D341Med (cell line): ENCODE data around the gene MARCOL.

Experiments used
- DNase-seq: peaks from one replicate; pipeline ENCODE4 v3.0.0; 2012; ENCODE audit warnings: low spot score

Gene MARCOL

GRCh38 chr5:148238418-148238794 is at the start of gene MARCOL:
MARCOL (plus strand) TSS chr5:148238525; CDS start chr5:148238598, 73 bp downstream.
- DNase-seq = no peak

GRCh38 chr5:148191010-148191409 is 47.3 kb upstream of the MARCOL start:
- DNase-seq = no peak

GRCh38 chr5:148193202-148193601 is 45.1 kb upstream of the MARCOL start:
- no peak for DNase-seq

- DNase-seq = no peak
Observed at GRCh38 chr5:148201151-148201550, 37.2 kb upstream of the MARCOL start.

DNA sequence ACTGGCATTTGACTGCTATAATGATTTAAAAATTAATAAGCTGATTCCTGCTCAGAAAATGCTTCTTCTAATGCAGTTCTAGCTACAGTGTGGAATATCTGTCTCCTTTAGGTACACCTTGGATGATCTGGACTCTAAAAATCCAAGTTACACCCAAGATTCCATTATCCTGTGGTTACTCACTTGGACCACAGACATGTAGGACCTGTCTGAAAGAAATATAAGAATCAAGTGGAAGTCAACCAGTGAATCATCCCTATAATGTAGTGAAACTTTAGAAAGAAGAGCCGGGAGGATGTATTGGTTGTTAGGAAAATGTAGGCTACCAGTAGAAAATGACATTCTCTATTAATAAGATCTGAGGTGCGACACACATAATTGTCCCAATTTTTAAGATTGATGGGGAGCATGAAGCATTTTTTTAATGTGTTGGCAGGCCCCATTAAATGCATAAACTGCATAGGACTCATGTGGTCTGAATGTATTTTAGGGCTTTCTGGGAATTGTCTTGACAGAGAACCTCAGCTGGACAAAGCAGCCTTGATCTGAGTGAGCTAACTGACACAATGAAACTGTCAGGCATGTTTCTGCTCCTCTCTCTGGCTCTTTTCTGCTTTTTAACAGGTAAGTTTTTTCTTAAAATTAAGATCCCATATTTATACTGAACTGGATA is 35.7 kb upstream of the MARCOL start, which contains the start of gene SPINK6:
SPINK6 (plus strand) TSS at position 512 of the 673 bp plus-strand sequence; CDS start at position 567, 55 bp downstream.
- no peak for DNase-seq

DNA sequence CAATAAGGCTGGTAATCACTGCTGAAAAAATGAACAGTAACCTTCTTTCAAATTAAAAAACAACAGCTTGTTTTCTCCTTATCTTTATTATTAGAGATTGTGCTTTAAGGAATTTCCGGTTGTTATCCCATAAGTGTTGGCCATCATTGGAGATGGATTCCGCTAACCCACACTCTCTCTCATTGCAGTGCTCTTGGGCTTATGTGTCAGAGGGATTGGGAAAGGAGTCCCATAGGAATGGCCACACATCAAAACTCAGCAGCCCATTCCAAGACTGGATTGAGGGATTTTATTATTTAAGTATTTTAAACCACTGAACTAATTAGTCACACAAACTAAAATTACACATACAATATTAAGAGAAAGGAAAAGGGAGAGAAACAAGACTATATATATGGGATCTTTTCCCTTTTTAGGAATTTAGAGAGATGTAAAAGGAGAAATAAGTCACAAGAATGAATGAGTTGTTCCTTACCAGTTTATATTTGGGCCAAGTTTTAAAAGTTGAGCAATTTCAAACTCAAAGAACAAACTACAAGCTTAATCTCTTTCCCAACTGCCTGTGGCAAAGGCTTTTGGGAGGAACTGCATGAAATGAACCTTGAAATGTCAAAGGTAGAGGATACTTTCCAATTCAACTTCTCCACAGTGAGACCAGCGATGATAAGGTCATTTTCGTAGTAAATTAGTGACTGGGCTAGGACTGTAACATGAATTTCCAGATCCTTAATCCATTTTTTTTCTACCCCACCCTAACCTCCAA is 33.1 kb upstream of the MARCOL start:
- no peak for DNase-seq

DNA sequence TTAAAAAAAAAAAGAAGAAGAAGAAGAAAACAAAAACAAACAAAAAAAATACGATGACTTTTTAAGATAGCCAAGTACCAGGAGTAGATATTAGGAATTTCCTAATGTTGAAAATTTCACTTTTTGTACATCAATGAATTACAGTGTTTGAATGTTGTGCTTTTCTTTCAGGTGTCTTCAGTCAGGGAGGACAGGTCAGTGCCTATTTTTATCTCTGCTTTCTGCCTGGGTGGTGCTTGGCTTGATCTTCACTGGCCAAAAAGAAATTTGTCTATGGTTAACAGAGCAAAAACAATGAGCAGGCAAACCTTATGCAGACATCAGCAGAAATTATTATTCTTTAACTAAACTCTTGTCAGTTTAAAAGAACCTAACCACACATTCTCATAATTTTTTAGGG is 32.5 kb upstream of the MARCOL start:
- no peak for DNase-seq

- DNase-seq = no peak
Observed at GRCh38 chr5:148206620-148207019, 31.7 kb upstream of the MARCOL start.

GRCh38 chr5:148208226-148208625 is 30.1 kb upstream of the MARCOL start:
- DNase-seq = no peak

GRCh38 chr5:148209151-148209770 is 29.1 kb upstream of the MARCOL start:
- no peak for DNase-seq

DNA sequence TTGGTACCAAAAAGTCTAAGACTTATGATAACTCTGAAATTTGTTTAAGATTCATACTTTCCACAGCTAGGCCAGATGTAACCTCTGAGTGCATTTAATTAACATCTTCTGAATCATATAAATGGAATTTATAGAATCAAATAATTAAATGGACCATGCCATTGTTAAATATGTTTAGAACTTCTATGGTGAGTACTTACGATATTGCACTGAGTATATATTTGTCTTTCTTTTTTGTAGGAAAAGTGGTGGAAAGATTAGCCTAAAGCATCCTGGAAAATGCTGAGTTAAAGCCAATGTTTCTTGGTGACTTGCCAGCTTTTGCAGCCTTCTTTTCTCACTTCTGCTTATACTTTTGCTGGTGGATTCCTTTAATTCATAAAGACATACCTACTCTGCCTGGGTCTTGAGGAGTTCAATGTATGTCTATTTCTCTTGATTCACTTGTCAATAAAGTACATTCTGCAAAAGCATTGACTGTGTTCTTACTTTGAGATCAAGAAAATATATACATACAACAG is 23.6 kb upstream of the MARCOL start:
- no peak for DNase-seq

- no peak for DNase-seq
Observed at GRCh38 chr5:148221508-148221907, 16.8 kb upstream of the MARCOL start.

DNA sequence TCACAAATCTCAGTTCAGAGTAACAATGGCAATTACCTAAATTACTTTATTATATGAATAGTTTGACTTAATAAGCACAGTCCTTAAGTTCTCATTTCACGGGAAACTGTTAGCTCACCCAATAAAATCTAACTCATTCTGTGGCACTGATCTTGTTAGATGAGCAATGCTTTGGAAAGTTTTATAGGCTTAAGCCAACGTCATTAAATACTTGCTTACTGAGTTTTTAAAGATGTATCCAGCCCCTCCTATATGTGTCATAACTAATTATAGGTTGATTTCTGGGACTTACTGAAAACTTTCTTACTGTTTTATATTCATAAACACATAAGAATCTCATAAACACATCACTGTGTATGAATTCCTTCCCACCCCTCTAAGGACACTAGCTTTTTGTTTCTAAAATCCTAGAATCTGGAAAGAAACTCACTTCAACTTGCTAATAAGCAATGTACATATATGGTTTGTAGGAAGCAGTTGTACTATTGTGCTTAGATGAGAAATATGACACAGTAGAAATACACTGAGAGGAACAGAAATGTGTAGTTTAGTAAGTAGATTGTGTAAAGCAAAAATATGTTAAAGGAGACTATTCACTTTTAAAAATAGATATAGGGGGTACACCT is 14.1 kb upstream of the MARCOL start:
- no peak for DNase-seq

DNA sequence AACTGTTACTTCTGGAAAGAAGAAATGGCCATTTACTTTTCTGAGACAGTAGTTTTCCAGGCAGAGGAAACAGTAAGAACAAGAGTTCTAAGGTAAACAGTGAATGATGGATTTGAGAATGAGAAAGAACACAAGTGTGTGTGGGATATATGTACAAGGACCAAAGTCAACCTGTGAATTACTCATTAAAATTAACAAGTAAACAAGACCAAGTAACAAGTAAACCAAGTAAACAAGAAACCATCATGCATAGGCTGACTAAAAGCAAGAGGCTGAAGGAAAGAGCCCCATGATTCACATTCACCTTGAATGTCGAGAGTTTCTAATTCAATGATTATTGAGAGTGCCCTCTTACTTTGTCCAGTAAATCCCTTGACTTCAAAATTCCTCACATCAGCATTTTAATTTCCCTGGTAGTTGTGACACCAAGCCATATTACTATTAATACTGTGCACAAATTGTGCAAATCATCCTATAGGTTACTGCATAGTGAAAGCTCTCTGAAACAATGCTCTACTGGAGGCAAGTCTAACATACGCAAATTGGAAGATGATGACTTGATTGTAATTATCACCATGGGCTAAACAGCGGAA is 9.8 kb upstream of the MARCOL start:
- DNase-seq = no peak

DNA sequence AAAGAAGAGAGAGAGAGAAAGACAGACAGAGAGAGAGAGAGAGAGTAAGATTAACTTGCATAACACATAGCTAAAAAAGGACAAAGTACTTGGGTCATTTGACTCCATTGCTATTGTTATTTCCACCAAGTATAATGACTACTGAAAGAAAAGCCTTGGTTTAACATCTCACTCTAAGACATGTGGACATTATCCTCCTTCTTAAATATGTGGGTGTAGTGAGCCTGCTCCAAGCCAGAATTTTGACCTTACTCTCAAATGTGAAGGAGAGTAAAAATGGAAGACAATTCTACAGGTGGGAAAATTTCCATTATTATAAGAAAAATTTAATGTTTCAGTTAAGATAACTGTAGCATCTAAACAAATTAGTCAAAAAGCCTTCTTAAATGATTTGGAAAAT is 8.5 kb upstream of the MARCOL start:
- no peak for DNase-seq

- DNase-seq = no peak
Observed at GRCh38 chr5:148230240-148230639, 8.1 kb upstream of the MARCOL start.

DNA sequence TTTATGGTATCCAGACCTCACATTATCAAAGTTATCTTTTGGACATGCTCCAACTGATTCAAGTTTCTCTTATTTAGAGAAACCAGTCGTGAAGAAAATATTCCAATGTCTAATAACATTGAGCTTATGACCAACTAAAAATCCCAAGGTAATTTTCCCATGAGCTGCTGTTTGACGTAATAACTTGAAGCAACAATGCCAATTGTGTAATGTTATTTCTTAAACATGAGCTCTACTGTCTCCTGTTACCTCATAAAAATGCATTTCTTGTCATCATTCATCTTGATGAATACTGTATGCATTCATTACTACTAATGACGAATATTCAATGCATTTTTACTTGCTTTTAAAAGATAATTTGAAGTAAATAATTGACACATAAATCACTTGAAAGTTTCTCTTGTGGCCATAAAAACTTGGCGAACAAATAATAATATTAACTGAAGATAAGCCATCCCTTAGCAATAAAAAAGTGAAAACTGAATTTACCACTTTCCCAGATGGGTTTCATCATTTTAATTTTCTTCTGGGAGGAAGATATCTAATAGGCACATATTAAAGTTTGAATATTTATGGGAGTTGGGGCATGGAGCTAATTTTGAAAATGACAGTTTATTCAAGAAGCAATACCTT is 424 bp upstream of the MARCOL start:
- DNase-seq = no peak

DNA sequence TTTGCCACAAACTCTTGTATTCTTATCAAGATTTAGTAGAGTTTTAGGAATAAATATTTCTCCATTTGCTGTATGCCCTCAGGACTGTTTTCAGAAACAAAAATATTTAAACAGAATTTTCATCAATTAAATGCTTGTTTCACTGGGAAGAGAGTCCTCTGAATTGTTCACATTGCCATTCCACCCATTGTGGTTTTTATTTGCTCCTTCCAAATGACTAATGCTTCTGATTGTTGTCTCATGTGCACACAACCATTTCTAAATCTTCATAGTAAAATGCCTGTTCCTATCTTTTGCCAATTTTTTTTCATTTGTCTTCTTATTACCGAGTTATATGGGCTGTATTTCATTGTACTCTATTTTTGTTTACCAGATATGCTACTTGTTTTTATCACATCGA is 10.6 kb downstream of the MARCOL start:
- DNase-seq = no peak

DNA sequence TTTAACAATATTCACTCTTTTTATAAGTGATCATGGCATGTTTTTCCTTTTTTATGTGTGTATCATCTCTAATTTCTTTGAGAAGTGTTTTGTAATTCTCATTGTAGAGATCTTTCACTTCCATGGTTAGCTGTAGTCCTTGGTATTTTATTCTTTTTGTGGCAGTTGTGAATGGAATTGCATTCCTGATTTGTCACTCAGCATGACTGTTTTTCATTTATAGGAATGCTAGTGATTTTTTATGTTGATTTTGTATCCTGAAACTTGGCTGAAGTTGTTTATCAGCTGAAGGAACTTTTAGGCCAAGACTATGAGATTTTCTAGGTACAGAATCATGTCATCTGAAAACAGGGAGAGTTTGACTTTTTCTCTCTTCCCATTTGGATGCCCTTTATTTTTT is 17.1 kb downstream of the MARCOL start:
- DNase-seq = no peak

- DNase-seq = no peak
Observed at GRCh38 chr5:148259288-148259687, 21.0 kb downstream of the MARCOL start.

DNA sequence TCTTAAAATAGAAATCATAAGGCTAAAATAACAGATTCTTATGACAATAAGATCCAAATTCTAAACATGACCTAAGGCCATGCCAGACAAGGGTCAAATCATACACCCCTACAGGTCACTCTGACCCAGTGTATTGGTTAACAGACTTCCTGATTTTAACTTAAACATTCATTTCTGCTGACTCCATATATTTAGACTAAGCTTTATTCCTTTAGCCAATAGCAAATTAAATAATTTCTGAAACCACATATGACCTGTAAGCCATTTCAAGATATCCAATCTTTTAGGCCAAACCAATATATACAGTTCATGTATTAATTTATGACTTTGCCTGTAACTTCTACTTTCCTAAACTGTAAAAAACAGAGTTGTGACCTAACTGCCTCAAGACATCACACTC is 22.9 kb downstream of the MARCOL start:
- no peak for DNase-seq

GRCh38 chr5:148267962-148268361 is 29.6 kb downstream of the MARCOL start:
- DNase-seq = no peak
